HG02763 (cell line): Measurements from ENCODE around the gene SPRED3.

Experiments
- ATAC-seq: cut with Tn5 transposase; IDR thresholded peaks from one replicate; pipeline ENCODE4 v1.9.1; 2021; ENCODE audit warnings: mild to moderate bottlenecking, moderate library complexity; ENCODE audit not compliant: unreplicated experiment

The SPRED3 gene

DNA sequence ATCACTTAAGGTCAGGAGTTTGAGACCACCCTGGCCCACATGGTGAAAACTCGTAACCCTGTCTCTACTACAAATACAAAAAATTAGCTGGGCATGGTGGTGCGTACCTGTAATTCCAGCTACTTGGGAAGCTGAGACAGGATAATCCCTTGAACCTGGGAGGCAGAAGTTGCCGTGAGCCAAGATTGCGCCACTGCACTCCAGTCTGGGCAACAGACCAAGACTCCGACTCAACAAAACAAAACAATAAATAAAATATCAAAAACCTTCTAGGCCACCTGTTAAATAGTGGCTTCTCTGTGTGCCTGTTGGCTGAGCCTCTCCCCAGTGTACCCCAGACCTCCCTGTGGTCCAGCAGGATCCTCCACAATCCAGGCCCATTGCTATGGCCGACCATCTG, 17.4 kb upstream of the SPRED3 start:
- no peak for ATAC-seq

DNA sequence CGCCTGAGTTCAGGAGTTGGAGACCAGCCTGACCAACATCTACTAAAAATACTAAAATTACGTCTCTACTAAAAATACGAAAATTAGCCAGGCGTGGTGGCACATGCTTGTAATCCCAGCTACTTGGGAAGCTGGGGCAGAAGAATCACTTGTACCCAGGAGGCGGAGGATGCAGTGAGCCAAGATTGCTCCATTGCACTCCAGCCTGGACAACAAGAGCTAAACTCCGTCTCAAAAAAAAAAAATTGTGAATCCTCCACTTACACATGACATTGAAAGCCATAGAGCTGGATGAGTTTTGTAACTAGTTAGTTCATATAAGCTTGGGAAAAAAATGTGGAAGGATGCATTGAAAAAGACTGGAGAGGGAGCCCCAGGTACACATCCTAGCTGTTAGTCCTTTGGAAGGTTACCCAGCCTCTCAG, 14.6 kb upstream of the SPRED3 start:
- ATAC-seq: no peak

GRCh38 chr19:38374332-38375097, 14.0 kb upstream of the SPRED3 start, which contains the start of gene PSMD8:
Gene PSMD8 (plus strand): TSS chr19:38374571. CDS start chr19:38374602, 31 bp downstream.
- ATAC-seq: peak; percentile 93

- no peak for ATAC-seq
Measured at GRCh38 chr19:38375098-38375493, 13.4 kb upstream of the SPRED3 start.

- no peak for ATAC-seq
Measured at GRCh38 chr19:38375748-38376147, 12.7 kb upstream of the SPRED3 start.

DNA sequence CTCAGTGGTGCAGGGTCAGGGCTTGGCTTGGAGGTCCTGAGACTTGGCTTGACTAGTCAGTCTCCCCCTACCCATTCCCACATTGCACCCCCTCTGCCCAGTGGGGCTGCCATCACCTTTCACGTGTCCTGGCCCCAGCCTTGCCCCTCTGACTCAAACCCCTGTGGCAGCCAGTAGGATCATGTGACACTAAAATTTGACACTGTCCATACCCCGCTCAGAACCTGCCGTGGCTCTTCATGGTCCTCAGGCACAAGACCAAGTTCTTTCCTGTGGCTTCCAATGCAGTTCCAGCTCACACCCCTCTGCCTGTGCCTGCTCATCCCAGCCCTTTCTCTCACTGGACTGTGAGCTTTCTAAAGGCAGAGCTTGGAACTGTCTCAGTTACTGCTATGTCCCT, 11.9 kb upstream of the SPRED3 start:
- no peak for ATAC-seq

DNA sequence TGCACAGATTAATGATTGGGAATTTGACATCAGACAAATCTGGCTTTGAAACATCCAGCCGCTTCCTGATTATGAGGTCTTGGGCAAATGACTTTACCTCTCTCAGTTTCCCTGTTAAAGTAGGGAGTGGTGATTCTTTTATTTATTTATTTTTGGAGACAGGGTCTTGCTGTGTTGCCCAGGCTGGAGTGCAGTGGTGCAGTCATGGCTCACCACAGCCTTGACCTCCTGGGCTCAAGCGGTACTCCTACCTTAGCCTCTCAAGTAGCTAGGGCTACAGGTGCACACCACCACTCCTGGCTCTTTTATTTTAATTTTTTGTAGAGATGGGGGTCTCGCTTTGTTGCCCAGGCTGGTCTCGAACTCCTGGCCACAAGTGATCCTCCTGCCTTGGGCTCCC, 11.4 kb upstream of the SPRED3 start:
- no peak for ATAC-seq

DNA sequence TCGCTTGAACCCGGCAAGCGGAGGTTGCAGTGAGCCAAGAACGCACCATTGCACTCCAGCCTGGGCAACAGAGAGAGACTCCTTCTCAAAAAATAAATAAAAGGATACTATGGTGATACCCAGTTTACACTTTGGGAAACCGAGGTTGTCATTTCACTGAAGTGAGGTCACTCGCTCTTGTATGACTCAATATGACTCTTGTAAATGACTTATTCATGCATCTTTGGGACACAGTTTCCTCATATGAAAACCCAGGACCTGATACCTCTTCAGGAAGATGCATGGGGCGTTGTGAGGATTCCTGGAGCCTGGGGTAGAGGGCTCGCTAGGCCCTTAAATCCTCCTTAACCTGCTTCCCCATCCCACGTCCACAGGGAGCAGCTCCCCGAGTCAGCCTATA, 9.6 kb upstream of the SPRED3 start:
- no peak for ATAC-seq

DNA sequence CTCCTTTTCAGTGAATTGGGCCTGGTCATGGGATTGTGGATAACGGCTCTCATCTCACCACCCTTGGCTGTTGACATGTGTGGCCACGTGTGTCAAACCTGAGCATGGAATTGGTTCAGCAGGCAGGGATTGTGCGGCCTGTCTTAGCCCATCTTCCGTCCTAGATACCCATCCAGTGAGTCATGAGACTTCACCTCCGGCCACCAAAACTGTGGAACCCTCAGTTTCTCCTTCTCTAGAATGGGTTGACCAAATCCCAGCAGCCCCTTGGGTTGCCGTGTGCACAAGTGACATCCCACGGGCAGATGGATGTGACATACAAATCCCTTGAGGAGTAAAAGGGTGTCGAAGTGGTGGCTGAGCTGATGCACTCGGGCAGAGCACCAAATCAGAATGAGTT, 7.4 kb upstream of the SPRED3 start:
- no peak for ATAC-seq

DNA sequence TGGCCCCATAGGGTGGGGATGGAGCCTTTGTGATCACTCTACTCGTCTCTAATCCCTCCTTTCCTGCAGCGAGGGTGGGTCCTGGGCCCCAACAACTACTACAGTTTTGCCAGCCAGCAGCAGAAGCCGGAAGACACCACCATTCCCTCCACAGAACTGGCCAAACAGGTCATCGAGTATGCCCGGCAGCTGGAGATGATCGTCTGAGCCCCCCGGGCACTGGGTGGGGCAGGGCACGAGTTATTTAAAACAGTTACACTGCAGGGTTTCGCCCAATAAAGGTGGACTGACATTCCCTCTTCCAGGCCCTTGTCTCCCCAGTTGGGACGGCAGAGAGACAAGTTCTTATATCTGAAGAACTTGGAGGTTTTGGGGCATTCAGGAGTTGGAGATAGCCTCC, 5.3 kb upstream of the SPRED3 start:
- ATAC-seq: no peak

- ATAC-seq: no peak
Measured at GRCh38 chr19:38383743-38384142, 4.8 kb upstream of the SPRED3 start.

DNA sequence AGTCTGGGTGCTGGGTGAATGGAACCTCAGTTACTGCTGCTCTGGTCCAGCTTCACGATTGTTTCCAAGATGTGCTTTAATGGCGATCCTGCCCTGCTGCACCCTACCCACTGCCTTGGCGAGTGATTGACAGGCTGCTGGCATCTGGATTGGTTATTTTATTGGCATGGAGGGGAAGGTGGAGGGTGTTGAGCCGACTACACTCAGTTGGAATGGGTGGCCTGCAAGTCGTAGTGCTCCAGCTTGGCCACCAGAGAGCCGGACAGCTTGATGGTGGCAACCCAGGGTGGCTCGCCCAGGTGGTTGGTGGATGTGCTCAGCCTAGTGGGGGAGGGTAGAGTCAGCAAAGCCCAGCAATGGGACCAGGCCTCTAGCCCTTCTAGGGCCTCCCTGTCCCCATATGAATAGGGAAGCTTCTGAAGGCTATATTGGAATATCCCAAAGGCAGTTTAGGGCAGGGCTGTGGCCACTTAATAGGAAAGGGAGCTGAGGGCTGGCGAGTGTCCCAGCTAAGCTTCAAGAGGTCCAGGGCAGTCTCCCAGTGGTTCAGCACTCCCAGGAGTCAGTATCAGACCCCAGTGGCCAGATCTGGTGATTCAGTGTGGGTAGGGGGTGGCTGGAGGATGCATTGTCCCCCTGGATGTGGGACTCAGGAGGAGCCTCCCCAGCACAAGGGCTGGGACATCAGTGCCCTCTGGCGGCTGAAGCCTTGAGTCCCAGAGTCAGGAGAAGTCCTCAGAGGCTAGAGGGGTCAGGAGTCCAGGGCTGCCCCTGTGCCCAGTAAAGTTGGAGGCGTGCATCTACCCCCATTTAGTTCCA, 4.1 kb upstream of the SPRED3 start:
- ATAC-seq: no peak

GRCh38 chr19:38385057-38385803, 3.3 kb upstream of the SPRED3 start:
- no peak for ATAC-seq

DNA sequence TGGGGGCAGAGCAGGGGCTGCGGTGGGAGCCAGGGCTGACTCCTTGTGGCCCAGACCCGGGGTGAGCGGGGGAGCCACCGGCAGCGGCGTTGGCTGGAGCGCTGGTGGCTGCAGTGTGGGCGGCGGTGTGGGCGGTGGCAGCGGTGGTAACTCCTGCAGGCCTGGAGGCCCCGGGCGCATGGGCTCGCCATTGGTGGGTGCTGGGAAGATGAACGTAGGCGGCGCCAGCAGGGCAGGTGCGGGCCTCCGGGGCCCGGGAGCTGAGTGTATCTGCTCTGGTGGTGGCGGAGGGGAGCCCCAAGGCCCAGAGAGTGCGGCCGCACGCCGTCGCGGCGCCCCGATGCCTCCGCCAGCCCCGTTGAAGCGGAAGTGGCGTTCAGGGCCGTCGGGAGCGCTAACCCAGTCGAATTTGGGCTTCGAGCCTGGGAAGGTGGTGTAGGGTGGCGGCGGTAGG, 2.7 kb upstream of the SPRED3 start:
- ATAC-seq: no peak

- ATAC-seq: no peak
Measured at GRCh38 chr19:38386300-38386970, 2.1 kb upstream of the SPRED3 start.

DNA sequence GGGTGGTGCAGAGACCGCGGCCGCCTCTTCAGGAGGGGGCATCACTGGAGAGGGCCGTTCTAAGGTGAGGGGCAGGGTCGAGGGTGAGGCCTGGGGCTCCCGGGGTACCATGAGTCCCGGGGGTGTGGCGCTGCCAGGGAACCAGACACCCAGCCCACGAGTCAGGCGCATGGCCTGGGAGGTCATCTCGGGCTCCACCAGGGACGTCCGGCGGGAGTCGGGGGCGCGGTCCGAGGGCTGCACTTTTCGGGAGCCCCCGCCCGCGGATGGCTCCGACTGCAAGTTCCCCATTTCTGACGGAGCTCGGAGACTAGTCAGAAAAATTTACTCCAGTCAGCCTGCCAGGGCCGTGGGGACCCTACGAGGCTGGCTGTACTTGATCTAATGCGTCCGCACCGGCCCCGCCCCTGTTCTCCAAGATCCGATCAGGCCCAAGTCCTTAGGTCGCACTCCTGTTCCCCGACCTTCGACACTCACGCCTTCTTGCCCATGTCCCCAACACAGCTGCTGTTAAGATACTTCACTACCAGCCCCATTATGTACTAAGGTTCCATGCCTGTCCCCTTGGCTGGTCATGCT, 1.4 kb upstream of the SPRED3 start:
- no peak for ATAC-seq

- ATAC-seq: no peak
Measured at GRCh38 chr19:38387550-38388348, 748 bp upstream of the SPRED3 start, which contains the start of gene GGN. Gene GGN (minus strand): TSS chr19:38388034. CDS start chr19:38387261, 773 bp downstream.

DNA sequence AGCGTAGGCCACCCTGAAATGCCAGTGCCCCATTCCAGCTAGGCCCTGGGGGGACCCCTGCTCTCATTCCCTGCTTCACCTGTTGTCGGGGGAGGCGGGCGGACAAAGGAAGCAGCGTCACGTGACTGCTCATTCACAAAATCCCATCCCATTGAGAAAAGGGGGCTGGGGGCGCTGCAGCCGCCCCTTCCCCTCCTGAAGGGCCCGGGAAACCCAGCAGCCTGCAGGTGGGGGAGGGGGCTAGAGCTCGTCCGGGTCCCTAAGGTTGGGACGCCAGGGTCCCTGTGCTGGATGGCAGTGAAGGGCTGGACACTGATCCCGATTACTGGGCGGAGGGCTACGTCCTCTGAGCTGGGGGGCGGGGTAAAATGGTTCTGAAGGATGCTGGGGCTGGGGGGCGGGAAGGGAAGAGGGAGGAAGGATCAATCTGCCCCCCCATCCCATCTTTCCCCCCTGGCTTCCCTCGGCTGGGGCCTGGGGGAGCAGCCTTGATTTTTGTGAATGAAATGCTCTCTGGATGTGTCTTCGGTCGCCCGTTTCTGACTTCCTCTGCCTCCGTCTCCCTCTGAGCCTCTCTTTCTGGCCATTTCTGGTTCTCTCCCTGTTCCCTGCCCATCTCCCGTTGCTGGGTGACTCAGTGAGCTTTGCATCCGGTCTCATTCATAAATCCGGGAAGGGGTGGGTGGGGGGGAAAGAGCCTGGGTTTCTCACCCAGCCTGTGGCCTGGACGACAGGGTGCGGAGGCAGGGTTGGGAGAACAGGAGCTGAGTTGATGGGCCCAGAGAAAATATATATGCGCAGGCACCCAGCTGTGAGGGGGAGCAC, 816 bp downstream of the SPRED3 start:
- ATAC-seq: no peak
